Trophoblast cell (in vitro differentiated cells and primary cell): ENCODE results near the gene DEDD2.
A peak's percentile ranks its signal among the peaks of the same experiment; 100 is the strongest.

Source experiments
- DNase-seq, 2 donors: peaks; one replicate each; pipeline ENCODE4 v3.0.0-alpha.2; 2016
- H2AFZ ChIP-seq: 2 replicates; pipeline ENCODE4 v1.6.1; 2013; ENCODE audit warnings: low read length, moderate library complexity, mild to moderate bottlenecking; ENCODE audit not compliant: insufficient read depth, poor library complexity
- H2AK5ac ChIP-seq: 2 replicates; pipeline ENCODE4 v1.6.1; 2013; ENCODE audit warnings: mild to moderate bottlenecking, low read length
- H2BK120ac ChIP-seq: 2 replicates; pipeline ENCODE4 v1.6.1; 2013; ENCODE audit warnings: low read length, mild to moderate bottlenecking, moderate library complexity; ENCODE audit not compliant: insufficient read depth, poor library complexity
- H2BK12ac ChIP-seq: 2 replicates; pipeline ENCODE4 v1.6.1; 2013; ENCODE audit warnings: mild to moderate bottlenecking, low read length, moderate library complexity
- H2BK5ac ChIP-seq: 2 replicates; pipeline ENCODE4 v1.6.1; 2013; ENCODE audit warnings: low read length, low read depth, moderate library complexity, mild to moderate bottlenecking; ENCODE audit not compliant: poor library complexity
- H3K14ac ChIP-seq: 2 replicates; pipeline ENCODE4 v1.6.1; 2013; ENCODE audit warnings: mild to moderate bottlenecking, low read length
- H3K18ac ChIP-seq: 2 replicates; pipeline ENCODE4 v1.6.1; 2013; ENCODE audit warnings: mild to moderate bottlenecking, low read length
- H3K23ac ChIP-seq: 2 replicates; pipeline ENCODE4 v1.6.1; 2013; ENCODE audit warnings: low read length
- H3K27ac ChIP-seq: 2 replicates; pipeline ENCODE4 v1.5.1; 2013; ENCODE audit warnings: low read depth, mild to moderate bottlenecking, inconsistent platforms, low read length, moderate library complexity
- H3K27me3 ChIP-seq: 2 replicates; pipeline ENCODE4 v1.6.1; 2013; ENCODE audit warnings: inconsistent platforms, mild to moderate bottlenecking, low read length, moderate library complexity; ENCODE audit not compliant: insufficient read depth
- H3K36me3 ChIP-seq, 2 experiments: 1 replicate in 1 of 2; 2 replicates in 1 of 2; pipeline ENCODE4 v1.6.1; 2013; ENCODE audit warnings: low read length in 2 of 2, mild to moderate bottlenecking in 2 of 2, moderate library complexity in 1 of 2; ENCODE audit not compliant: insufficient read depth in 2 of 2, control insufficient read depth in 1 of 2
- H3K4ac ChIP-seq: 2 replicates; pipeline ENCODE4 v1.6.1; 2013; ENCODE audit warnings: low read depth, mild to moderate bottlenecking, low read length, moderate library complexity
- H3K4me1 ChIP-seq, 2 experiments: 1 replicate in 1 of 2; 2 replicates in 1 of 2; pipeline ENCODE4 v1.6.1; 2013; ENCODE audit warnings: low read length in 2 of 2, mild to moderate bottlenecking in 2 of 2, moderate library complexity in 1 of 2; ENCODE audit not compliant: insufficient read depth in 2 of 2, control insufficient read depth in 1 of 2
- H3K4me2 ChIP-seq: 2 replicates; pipeline ENCODE4 v1.6.1; 2013; ENCODE audit warnings: inconsistent platforms, mild to moderate bottlenecking, low read length, moderate library complexity
- H3K4me3 ChIP-seq: 2 replicates; pipeline ENCODE4 v1.5.1; 2013; ENCODE audit warnings: mild to moderate bottlenecking, low read depth, low read length, inconsistent platforms
- H3K79me1 ChIP-seq: one replicate; pipeline ENCODE4 v1.6.1; 2013; ENCODE audit warnings: low read length
- H3K79me2 ChIP-seq: 2 replicates; pipeline ENCODE4 v1.6.1; 2013; ENCODE audit warnings: low read length, mild to moderate bottlenecking; ENCODE audit not compliant: control insufficient read depth, insufficient read depth, poor library complexity
- H3K9ac ChIP-seq: 2 replicates; pipeline ENCODE4 v1.6.1; 2013; ENCODE audit warnings: mild to moderate bottlenecking, low read length
- H3K9me3 ChIP-seq: 2 replicates; pipeline ENCODE4 v1.6.1; 2013; ENCODE audit warnings: low read depth, mild to moderate bottlenecking, control low read depth, inconsistent platforms, low read length; ENCODE audit not compliant: insufficient read depth
- H4K12ac ChIP-seq: 2 replicates; pipeline ENCODE4 v1.6.1; 2013; ENCODE audit warnings: low read depth, mild to moderate bottlenecking, low read length, moderate library complexity
- H4K8ac ChIP-seq: 2 replicates; pipeline ENCODE4 v1.6.1; 2013; ENCODE audit warnings: low read depth, mild to moderate bottlenecking, low read length, moderate library complexity
- H4K91ac ChIP-seq: one replicate; pipeline ENCODE4 v1.6.1; 2013; ENCODE audit warnings: low read depth, mild to moderate bottlenecking, low read length, moderate library complexity
- WGBS: extraction: QIAGEN DNeasy Blood & Tissue Kit; methylation state at CpG from one replicate; pipeline ENCODE4 v1.1.7; 2013; ENCODE audit warnings: missing lambda C conversion rate; ENCODE audit not compliant: insufficient read length, insufficient coverage; ENCODE audit errors: extremely low coverage; 5-methylcytosine and 5-hydroxymethylcytosine counted together

Gene DEDD2

DNA sequence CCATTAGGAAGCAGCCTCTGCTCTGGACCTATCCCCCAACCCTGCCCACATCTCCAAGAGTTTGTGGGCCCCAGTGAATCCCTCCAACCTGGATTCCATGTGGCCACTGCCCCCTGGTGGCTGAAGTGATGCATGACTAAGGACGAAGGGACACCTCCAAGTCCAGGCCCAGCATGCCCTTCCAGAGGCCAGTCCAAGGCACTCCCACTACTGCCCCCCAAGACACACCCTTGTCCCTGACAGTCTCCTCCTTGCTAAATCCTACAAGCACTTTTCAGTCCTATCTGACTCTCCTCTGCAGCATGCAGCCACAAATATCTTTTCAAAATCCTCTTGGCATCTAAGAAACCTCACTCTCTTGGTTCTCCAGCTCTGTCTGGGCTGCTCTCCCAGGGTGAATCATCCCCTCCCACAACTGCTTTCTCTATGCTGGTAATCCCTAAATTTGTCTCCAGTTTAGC, 33.0 kb downstream of the DEDD2 start:
- Histone ChIP-seq H2BK12ac (no peak overlapping the region), H3K27me3 (peaks cover 1% of the 10 kb centered on the region), H3K36me3 (no peaks in the 10 kb centered on the region), H2AFZ (no peak overlapping the region), H3K4ac (no peak overlapping the region), H2AK5ac (no peak overlapping the region), H3K4me3 (no peak overlapping the region), H3K27ac (no peak overlapping the region), H3K79me1 (no peaks in the 10 kb centered on the region), H3K4me1 (no peaks in the 10 kb centered on the region), H2BK5ac (no peak overlapping the region), H4K12ac (no peak overlapping the region), H2BK120ac (no peak overlapping the region), H3K14ac (no peak overlapping the region), H3K79me2 (no peaks in the 10 kb centered on the region), H3K4me2 (no peak overlapping the region), H4K91ac (no peak overlapping the region), H3K9ac (no peak overlapping the region), H4K8ac (no peak overlapping the region), H3K9me3 (no peaks in the 10 kb centered on the region), H3K18ac (no peak overlapping the region), H3K23ac (no peak overlapping the region)
- no CpG with 5 or more reads among the region's 1 CpG for whole genome bisulfite sequencing
- peak; percentile 52 to 83 for DNase-seq

DNA sequence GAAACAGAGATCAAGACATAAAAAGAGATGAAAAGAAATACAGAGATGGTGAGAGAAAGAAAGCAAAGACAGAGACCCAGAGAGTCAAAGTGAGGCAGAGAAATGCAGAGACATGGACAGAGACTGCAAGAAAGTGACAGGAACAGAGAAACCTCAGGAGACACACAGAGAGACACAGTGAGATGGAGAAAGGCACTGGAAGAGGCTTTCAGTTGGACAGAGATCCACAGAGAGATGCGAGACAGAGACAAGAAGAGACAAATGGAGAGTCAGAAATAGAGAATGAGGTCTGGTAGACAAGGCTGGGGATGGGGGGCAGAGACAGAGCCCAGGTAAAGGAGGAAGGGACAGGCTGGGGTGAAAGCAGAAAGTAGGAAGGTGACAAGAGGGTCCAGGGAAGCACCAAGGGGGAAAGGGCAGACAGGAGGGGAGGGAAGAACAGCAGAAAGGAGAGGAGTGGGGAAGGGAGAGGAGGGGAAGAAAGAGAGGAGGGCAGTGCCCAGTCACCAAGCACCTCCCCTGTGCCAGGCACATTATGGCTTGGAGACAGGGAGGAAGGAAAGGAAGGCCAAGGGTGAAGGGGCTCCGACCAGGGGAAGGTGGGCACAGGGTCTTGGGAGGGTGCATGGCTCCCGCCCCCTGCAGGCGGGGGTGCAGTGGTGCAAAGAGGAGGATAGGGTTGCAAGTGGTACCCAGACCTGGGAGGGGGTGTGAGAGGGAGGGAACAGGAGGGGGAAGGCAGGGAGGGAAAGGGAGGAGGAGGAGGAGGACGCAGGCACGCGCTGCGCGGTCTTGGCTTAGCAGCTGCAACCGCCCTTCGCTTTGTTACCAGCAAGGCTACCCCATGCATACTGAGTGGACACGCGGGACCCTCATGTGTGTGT, 38.4 kb downstream of the DEDD2 start:
- H3K14ac ChIP-seq = no peak overlapping the region
- no peaks in the 10 kb centered on the region for H3K79me1 ChIP-seq
- H3K4me3 ChIP-seq = no peak overlapping the region
- no peak overlapping the region for H3K9ac ChIP-seq
- no peak overlapping the region for H2BK120ac ChIP-seq
- H3K79me2 ChIP-seq = no peaks in the 10 kb centered on the region
- H2AK5ac ChIP-seq = no peak overlapping the region
- WGBS = no CpG with 5 or more reads among the region's 13 CpGs
- no peak overlapping the region for H4K91ac ChIP-seq
- H3K4me1 ChIP-seq = no peaks in the 10 kb centered on the region
- DNase-seq = no peak
- H3K23ac ChIP-seq = no peak overlapping the region
- H3K4ac ChIP-seq = no peak overlapping the region
- peaks cover 44% of the 10 kb centered on the region for H3K27me3 ChIP-seq
- H3K4me2 ChIP-seq = no peak overlapping the region
- no peak overlapping the region for H2AFZ ChIP-seq
- no peak overlapping the region for H4K8ac ChIP-seq
- no peak overlapping the region for H3K18ac ChIP-seq
- no peak overlapping the region for H2BK12ac ChIP-seq
- peaks cover 2% of the 10 kb centered on the region for H3K9me3 ChIP-seq
- H3K36me3 ChIP-seq = no peaks in the 10 kb centered on the region
- no peak overlapping the region for H2BK5ac ChIP-seq
- no peak overlapping the region for H3K27ac ChIP-seq
- no peak overlapping the region for H4K12ac ChIP-seq

DNA sequence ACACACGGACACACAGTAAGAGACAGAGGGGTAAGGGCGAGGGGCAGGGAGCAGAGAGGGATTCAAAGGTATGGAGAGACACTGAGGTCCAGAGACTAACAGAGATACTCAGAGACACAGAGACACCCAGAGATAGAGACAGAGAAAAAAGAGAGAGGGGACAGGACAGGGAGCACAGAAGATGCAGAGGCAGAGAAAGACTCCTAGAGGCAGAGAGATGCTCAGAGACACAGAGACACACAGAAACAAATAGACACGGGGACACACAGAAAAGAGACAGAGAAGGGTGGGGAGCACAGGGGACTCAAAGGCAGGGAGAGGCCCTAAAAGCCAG, 39.8 kb downstream of the DEDD2 start:
- Histone ChIP-seq H2BK120ac (no peak overlapping the region), H3K4me3 (no peak overlapping the region), H2BK5ac (no peak overlapping the region), H2AK5ac (no peak overlapping the region), H3K9ac (no peak overlapping the region), H3K27me3 (peaks cover 44% of the 10 kb centered on the region), H3K79me2 (no peaks in the 10 kb centered on the region), H3K4me2 (no peak overlapping the region), H3K79me1 (no peaks in the 10 kb centered on the region), H3K9me3 (peaks cover 2% of the 10 kb centered on the region), H3K4ac (no peak overlapping the region), H3K23ac (no peak overlapping the region), H4K91ac (no peak overlapping the region), H2BK12ac (no peak overlapping the region), H3K18ac (no peak overlapping the region), H4K12ac (no peak overlapping the region), H3K27ac (no peak overlapping the region), H3K4me1 (no peaks in the 10 kb centered on the region), H4K8ac (no peak overlapping the region), H3K36me3 (no peaks in the 10 kb centered on the region), H2AFZ (no peak overlapping the region), H3K14ac (no peak overlapping the region)
- no peak for DNase-seq
- no CpG with 5 or more reads among the region's 3 CpGs for WGBS

DNA sequence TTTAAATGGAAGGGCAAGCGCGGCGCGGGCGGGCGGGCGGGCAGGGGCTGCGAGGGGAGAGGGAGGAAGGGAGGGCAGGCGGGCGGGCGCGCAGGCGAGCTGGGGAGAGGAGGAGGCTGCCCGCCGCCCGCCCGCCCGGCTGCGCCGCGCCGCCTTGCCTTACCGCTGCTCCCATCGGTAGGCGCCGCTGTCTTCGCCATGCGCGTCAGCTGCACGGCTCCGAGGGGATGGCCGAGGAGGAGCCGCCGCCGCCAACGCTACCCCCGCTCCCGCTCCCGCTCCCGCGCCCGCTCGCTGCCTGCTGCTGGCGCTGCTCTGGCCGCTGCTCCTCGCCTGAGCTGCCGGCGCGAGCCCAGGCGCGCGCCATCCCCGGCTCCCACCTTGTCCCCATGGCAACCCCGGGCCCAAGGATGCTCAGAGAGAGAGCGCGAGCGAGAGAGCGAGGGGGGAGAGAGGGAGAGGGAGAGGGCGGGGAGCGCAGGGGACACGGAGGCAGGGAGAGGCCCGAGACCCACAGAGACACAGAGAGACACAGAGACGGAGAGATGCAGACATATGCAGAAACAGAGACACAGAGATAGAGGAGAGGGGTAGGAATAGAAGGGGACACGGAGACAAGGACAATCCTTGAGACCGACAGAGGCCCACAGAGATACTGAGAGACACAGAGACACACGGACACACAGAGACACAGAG, 40.3 kb downstream of the DEDD2 start:
- Histone ChIP-seq H2BK12ac (no peak overlapping the region), H3K27me3 (peaks cover 44% of the 10 kb centered on the region), H2AK5ac (no peak overlapping the region), H3K27ac (no peak overlapping the region), H2AFZ (no peak overlapping the region), H2BK5ac (no peak overlapping the region), H3K14ac (no peak overlapping the region), H4K12ac (no peak overlapping the region), H3K9ac (no peak overlapping the region), H3K79me2 (no peaks in the 10 kb centered on the region), H3K9me3 (peaks cover 2% of the 10 kb centered on the region), H4K91ac (no peak overlapping the region), H3K4me2 (peak overlapping the region; percentile 56), H3K79me1 (no peaks in the 10 kb centered on the region), H3K18ac (no peak overlapping the region), H3K4me3 (no peak overlapping the region), H4K8ac (no peak overlapping the region), H3K4me1 (no peaks in the 10 kb centered on the region), H2BK120ac (no peak overlapping the region), H3K36me3 (no peaks in the 10 kb centered on the region), H3K23ac (no peak overlapping the region), H3K4ac (no peak overlapping the region)
- no CpG with 5 or more reads among the region's 66 CpGs for WGBS
- DNase-seq = peak in 1 of 2 donors; percentile 64
